ENCODE measurements around the gene TMEM63C. TPM values are rescaled to one million over a fixed set of nuclear protein-coding genes. Genes with fewer than 3 reads are reported as not detected.

Gene TMEM63C
- total and polyA plus RNA-seq, 2 donors (not counting 3 experiments of a cell fraction or from before 2014, with no cell fraction given): not detected

GRCh38 chr14:77142005-77142800, 39.4 kb upstream of the TMEM63C start:
- no peak for FAIRE-seq
- dilution Hi-C loops (cut with MboI; ENCODE audit: extremely low pct_ligation_motif_present, low sequenced_read_pairs): no loop called here
- peaks cover 13% of the 10 kb centered on the region for H3K4me1 ChIP-seq (ENCODE audit: control insufficient read depth, extremely low read depth, insufficient read depth, low read length)

More at GRCh38 chr14:77142005-77142800, 39.4 kb upstream of the TMEM63C start:
- no peaks in the 10 kb centered on the region for H3K36me3 ChIP-seq (ENCODE audit: control insufficient read depth in 2 of 2, extremely low read depth in 1 of 2, insufficient read depth in 2 of 2, low read length in 2 of 2)
- no peak for TF ChIP-seq POLR2A (IDR thresholded peaks at IDR 0.05; ENCODE audit: low read depth, low read length)
- no peak for TF ChIP-seq JUN (IDR thresholded peaks at IDR 0.05; ENCODE audit: borderline replicate concordance, insufficient read depth, insufficient read length, low read depth)
- TF ChIP-seq MAX (IDR thresholded peaks at IDR 0.05; ENCODE audit: insufficient read depth, insufficient read length): no peak
- TF ChIP-seq EZH2 (IDR thresholded peaks at IDR 0.05; ENCODE audit: borderline replicate concordance, low read depth, low read length, severe bottlenecking): no peak
- TF ChIP-seq GATA2 (IDR thresholded peaks at IDR 0.05; ENCODE audit: insufficient read depth, insufficient read length, low read depth, low read length): no peak
- TF ChIP-seq POLR2AphosphoS5 (IDR thresholded peaks at IDR 0.05; ENCODE audit: insufficient read depth, low read depth, low read length): no peak
- no peak for TF ChIP-seq FOS (IDR thresholded peaks at IDR 0.05; ENCODE audit: borderline replicate concordance, insufficient read depth, low read length)
- TF ChIP-seq CTCF (IDR thresholded peaks at IDR 0.05; ENCODE audit: extremely low read depth in 1 of 2, insufficient read depth in 1 of 2, low read depth in 1 of 2, low read length in 2 of 2): no peak
- TF ChIP-seq MYC (IDR thresholded peaks at IDR 0.05; ENCODE audit: low read depth, low read length): no peak
- H3K9ac ChIP-seq (replicated peaks; ENCODE audit: extremely low read depth, insufficient read depth, low read length): no peak overlapping the region
- no peaks in the 10 kb centered on the region for H3K9me1 ChIP-seq (replicated peaks; ENCODE audit: control insufficient read depth, extremely low read depth, insufficient read depth, low read length)
- no peak overlapping the region for H2AFZ ChIP-seq (ENCODE audit: low read depth, low read length)
- no peak overlapping the region for H3K27ac ChIP-seq (ENCODE audit: insufficient read depth, low read depth, low read length)
- H3K79me2 ChIP-seq (ENCODE audit: control insufficient read depth, insufficient read depth, low read length): no peaks in the 10 kb centered on the region
- DNase-seq (ENCODE audit: low read depth, low spot score): no peak
- H3K4me3 ChIP-seq (replicated peaks in 1 of 3; ENCODE audit: insufficient read depth in 1 of 3, low read depth in 1 of 3, low read length in 3 of 3): no peak overlapping the region
- ChIA-PET POLR2A (no interaction called here), CTCF (interaction anchor here (0.9 to 2.7 kb wide), 6 partner anchors 8 to 269 kb away, joined by 3 to 20 read pairs (median 6); no protein-coding TSS in a partner anchor)
- no peaks in the 10 kb centered on the region for H3K9me3 ChIP-seq (replicated peaks; ENCODE audit: control insufficient read depth, insufficient read depth, low read length)
- H4K20me1 ChIP-seq (replicated peaks; ENCODE audit: control insufficient read depth, extremely low read depth, insufficient read depth, low read length): no peaks in the 10 kb centered on the region
- no TSS peak for BruUV-seq (replicated peaks)
- H3K27me3 ChIP-seq (ENCODE audit: control insufficient read depth in 2 of 2, insufficient read depth in 2 of 2, low read length in 2 of 2): peaks cover 66 to 73% of the 10 kb centered on the region in 2 experiments
- intact Hi-C loops (cut with micrococcal nuclease): no loop called here
- no peak overlapping the region for H3K4me2 ChIP-seq (ENCODE audit: insufficient read depth, low read length)
